Endothelial cell of umbilical vein (primary cell): ENCODE data around the gene SRRM3. TPM values are rescaled to one million over a fixed set of nuclear protein-coding genes. Genes with fewer than 3 reads are reported as not detected.
"Not testable (repeated sequence)": the region's sequence is repeated elsewhere in the genome, so short reads cannot be mapped to it uniquely, and the experiment has no call there.

Experiments
- BruUV-seq: library from RNA; stranded (reverse); fragments of 400-500 nt; replicated peaks from 2 replicates; lab custom pipeline; 2021; lab: Mats Ljungman, UMichigan
- CTCF ChIA-PET: fragments of 300-600, 350-600 bp; sonication (Branson Sonifier 250); formaldehyde crosslinking; loops from one replicate; lab custom pipeline; 2021; ENCODE audit warnings: antibody characterized with exemption, inconsistent platforms; lab: Charles Lee
- POLR2A ChIA-PET: fragments of 300-600, 350-600 bp; sonication (Branson Sonifier 250); formaldehyde crosslinking; loops from one replicate; lab custom pipeline; 2021; ENCODE audit warnings: antibody characterized with exemption, inconsistent platforms; lab: Charles Lee
- DNase-seq: peaks from one replicate; pipeline ENCODE4 v3.0.0-alpha.2; 2011; ENCODE audit warnings: low read depth, low spot score
- FAIRE-seq: peaks from 2 replicates; lab custom pipeline; 2011; peaks lifted over from hg19 to GRCh38; lab: Jason Lieb, UNC
- H2AFZ ChIP-seq: 2 replicates; pipeline ENCODE4 v1.6.0; 2012; ENCODE audit warnings: low read depth, low read length, control low read depth, inconsistent platforms
- H3K27ac ChIP-seq: 2 replicates; pipeline ENCODE4 v1.5.1; 2011; ENCODE audit warnings: low read depth, mild to moderate bottlenecking, control low read depth, low read length, moderate library complexity; ENCODE audit not compliant: insufficient read depth
- H3K27me3 ChIP-seq, 2 experiments: 2 replicates each; pipeline versions ENCODE4 v1.6.0 to v1.6.1; 2011; ENCODE audit warnings: low read length in 2 of 2, mixed read lengths in 1 of 2; ENCODE audit not compliant: control insufficient read depth in 2 of 2, insufficient read depth in 2 of 2
- H3K36me3 ChIP-seq, 2 experiments: 2 replicates in 1 of 2; 3 replicates in 1 of 2; pipeline ENCODE4 v1.5.1; 2011; ENCODE audit warnings: low read length in 2 of 2, mild to moderate bottlenecking in 1 of 2, moderate library complexity in 1 of 2; ENCODE audit not compliant: control insufficient read depth in 2 of 2, insufficient read depth in 2 of 2; ENCODE audit errors: extremely low read depth in 1 of 2
- H3K4me1 ChIP-seq: 3 replicates; pipeline ENCODE4 v1.5.1; 2011; ENCODE audit warnings: mild to moderate bottlenecking, low read length; ENCODE audit not compliant: control insufficient read depth, insufficient read depth; ENCODE audit errors: extremely low read depth
- H3K4me2 ChIP-seq: 2 replicates; pipeline ENCODE4 v1.6.1; 2011; ENCODE audit warnings: low read length, control low read depth, mixed read lengths; ENCODE audit not compliant: insufficient read depth
- H3K4me3 ChIP-seq, 3 experiments: fragments of 200-600 bp in 1 of 3; sonication (generic), shearing (Covaris generic) in 1 of 3; replicated peaks in 1 of 3; 2 replicates each; pipeline ENCODE4 v1.5.1; 2011 to 2016; ENCODE audit warnings: control low read depth in 3 of 3, low read length in 3 of 3, mild to moderate bottlenecking in 2 of 3, inconsistent platforms in 1 of 3, low read depth in 1 of 3, moderate library complexity in 1 of 3; ENCODE audit not compliant: insufficient read depth in 1 of 3
- H3K79me2 ChIP-seq: 2 replicates; pipeline ENCODE4 v1.6.0; 2012; ENCODE audit warnings: low read length, inconsistent platforms; ENCODE audit not compliant: control insufficient read depth, insufficient read depth
- H3K9ac ChIP-seq: replicated peaks from 2 replicates; pipeline ENCODE3; 2011; ENCODE audit warnings: low read length, control low read depth; ENCODE audit not compliant: insufficient read depth; ENCODE audit errors: extremely low read depth
- H3K9me1 ChIP-seq: replicated peaks from 3 replicates; pipeline ENCODE4 v1.6.0; 2011; ENCODE audit warnings: mild to moderate bottlenecking, low read length; ENCODE audit not compliant: control insufficient read depth, insufficient read depth; ENCODE audit errors: extremely low read depth
- H3K9me3 ChIP-seq: replicated peaks from 2 replicates; pipeline ENCODE4 v1.5.1; 2012; ENCODE audit warnings: low read length, inconsistent platforms; ENCODE audit not compliant: control insufficient read depth, insufficient read depth
- H4K20me1 ChIP-seq: replicated peaks from 2 replicates; pipeline ENCODE3; 2011; ENCODE audit warnings: mild to moderate bottlenecking, low read length; ENCODE audit not compliant: control insufficient read depth, insufficient read depth; ENCODE audit errors: extremely low read depth
- CTCF ChIP-seq, 2 donors: IDR thresholded peaks; 1 replicate in 1 of 2; 2 replicates in 1 of 2; pipeline ENCODE4 v1.5.1; 2011; ENCODE audit warnings: low read length in 2 of 2, mild to moderate bottlenecking in 2 of 2, moderate library complexity in 2 of 2, control low read depth in 1 of 2, inconsistent platforms in 1 of 2, low read depth in 1 of 2; ENCODE audit not compliant: insufficient read depth in 1 of 2; ENCODE audit errors: extremely low read depth in 1 of 2
- EZH2 ChIP-seq: IDR thresholded peaks from 2 replicates; pipeline ENCODE4 v1.6.1; 2012; ENCODE audit warnings: borderline replicate concordance, low read depth, mild to moderate bottlenecking, moderate library complexity, low read length, inconsistent platforms; ENCODE audit not compliant: severe bottlenecking
- FOS ChIP-seq: IDR thresholded peaks from 2 replicates; pipeline ENCODE4 v1.6.1; 2011; ENCODE audit warnings: mild to moderate bottlenecking, low read length, moderate library complexity, borderline replicate concordance; ENCODE audit not compliant: insufficient read depth
- GATA2 ChIP-seq: IDR thresholded peaks from 2 replicates; pipeline ENCODE4 v1.7.0; 2011; ENCODE audit warnings: low read depth, mild to moderate bottlenecking, moderate library complexity, mixed read lengths, low read length; ENCODE audit not compliant: insufficient read length, insufficient read depth
- JUN ChIP-seq: IDR thresholded peaks from 2 replicates; pipeline ENCODE4 v1.6.1; 2011; ENCODE audit warnings: borderline replicate concordance, low read depth; ENCODE audit not compliant: insufficient read length, insufficient read depth
- MAX ChIP-seq: IDR thresholded peaks from 2 replicates; pipeline ENCODE4 v1.6.1; 2011; ENCODE audit not compliant: insufficient read depth, insufficient read length
- MYC ChIP-seq: IDR thresholded peaks from one replicate; pipeline ENCODE4 v1.6.1; 2011; ENCODE audit warnings: mild to moderate bottlenecking, low read depth, low read length
- POLR2A ChIP-seq: IDR thresholded peaks from 2 replicates; pipeline ENCODE4 v1.6.1; 2012; ENCODE audit warnings: low read depth, mild to moderate bottlenecking, control low read depth, low read length
- POLR2AphosphoS5 ChIP-seq: IDR thresholded peaks from 2 replicates; pipeline ENCODE4 v1.6.1; 2012; ENCODE audit warnings: low read depth, mild to moderate bottlenecking, control low read depth, low read length, moderate library complexity; ENCODE audit not compliant: insufficient read depth
- dilution Hi-C: fragments of 300-500 bp; cut with MboI; formaldehyde crosslinking; loops from one replicate; pipeline ENCODE4 v1.15.0; 2019; ENCODE audit warnings: low sequenced_read_pairs; ENCODE audit not compliant: extremely low pct_ligation_motif_present
- intact Hi-C: fragments of 100-400 bp; cut with micrococcal nuclease; formaldehyde crosslinking; loops from one replicate; pipeline ENCODE4 v1.10.0; 2022
- polyA plus RNA-seq, 4 experiments: library from polyadenylated mRNA; depleted of rRNA in 3 of 4; stranded (reverse) in 3 of 4; unstranded in 1 of 4; fragments of >200 nt; gene quantifications; 2 replicates each; pipeline versions ENCODE4 v1.2.1 to v1.2.3, GENCODE V29; 2011 to 2012; ENCODE audit warnings: missing spikeins in 1 of 4
- total RNA-seq: library from RNA; stranded (reverse); gene quantifications from 2 replicates; pipeline ENCODE4 v1.2.3, GENCODE V29; 2021

SRRM3 gene
- total and polyA plus RNA-seq, 2 donors (not counting 3 experiments of a cell fraction or from before 2014, with no cell fraction given): 4.4 to 5.4 TPM

GRCh38 chr7:76304888-76305375 lies 103.2 kb downstream of the SRRM3 start:
- no peaks in the 10 kb centered on the region for H3K9me3 ChIP-seq
- H2AFZ ChIP-seq: no peak overlapping the region
- dilution Hi-C loops: no loop called here
- no TSS peak for BruUV-seq
- ChIA-PET POLR2A (interaction anchor here (0.6 to 1.6 kb wide), 2 partner anchors 10 to 1232 kb away, joined by 4 to 10 read pairs; partner anchors contain the start of gene PTPN12), CTCF (interaction anchor here (0.6 to 11.9 kb wide), 6 partner anchors 10 to 102 kb away, joined by 3 to 132 read pairs (median 3); no protein-coding TSS in a partner anchor)
- H3K4me3 ChIP-seq: peak overlapping the region in 2 of 3 experiments; percentile 5 to 79
- H3K27me3 ChIP-seq: no peaks in the 10 kb centered on the region
- no peaks in the 10 kb centered on the region for H4K20me1 ChIP-seq
- FAIRE-seq (peak; percentile 8), DNase-seq (no peak)
- H3K4me2 ChIP-seq: peak overlapping the region; percentile 71
- no peak for TF ChIP-seq FOS
- TF ChIP-seq MAX: no peak
- no peak for TF ChIP-seq GATA2
- no peak for TF ChIP-seq CTCF (IDR thresholded peaks at IDR 0.05; ENCODE audit: extremely low read depth in 1 of 2, insufficient read depth in 1 of 2, low read depth in 1 of 2, low read length in 2 of 2)
- TF ChIP-seq EZH2: no peak
- TF ChIP-seq MYC: no peak
- peak; percentile 75 for TF ChIP-seq POLR2A
- no peak for TF ChIP-seq JUN
- TF ChIP-seq POLR2AphosphoS5: peak; percentile 76
- peaks cover 7 to 10% of the 10 kb centered on the region in 2 experiments for H3K36me3 ChIP-seq
- no peaks in the 10 kb centered on the region for H3K9me1 ChIP-seq
- H3K4me1 ChIP-seq: peaks cover 19% of the 10 kb centered on the region
- H3K79me2 ChIP-seq: peaks cover 20% of the 10 kb centered on the region
- intact Hi-C loops: no loop called here
- H3K9ac ChIP-seq: no peak overlapping the region
- H3K27ac ChIP-seq: no peak overlapping the region

GRCh38 chr7:76308874-76309273 lies 107.2 kb downstream of the SRRM3 start:
- H3K27me3 ChIP-seq, DNase-seq, H3K4me2 ChIP-seq, H3K9me3 ChIP-seq, intact Hi-C loops, H3K4me3 ChIP-seq, H3K27ac ChIP-seq, H3K9me1 ChIP-seq, H3K9ac ChIP-seq, H3K79me2 ChIP-seq, H3K36me3 ChIP-seq, H4K20me1 ChIP-seq, FAIRE-seq, BruUV-seq, dilution Hi-C loops, H2AFZ ChIP-seq: not testable (repeated sequence)
- CTCF ChIA-PET: interaction anchor here (1.4 to 11.9 kb wide), 2 partner anchors 17 to 46 kb away, joined by 4 to 132 read pairs; no protein-coding TSS in a partner anchor
- H3K4me1 ChIP-seq: peaks cover 16% of the 10 kb centered on the region
- POLR2A ChIA-PET: interaction anchor here (0.7 kb wide), 1 partner anchor 16 kb away, joined by 3 read pairs; no protein-coding TSS in a partner anchor
